ENCODE results near the gene HOXB4.
"Not testable (repeated sequence)": the region's sequence is repeated elsewhere in the genome, so short reads cannot be mapped to it uniquely, and the experiment has no call there.

Gene HOXB4

GRCh38 chr17:48543854-48544348, 34.2 kb downstream of the HOXB4 start:
- DNase-seq, result no peak

- peak; percentile 52 for DNase-seq
Measured at GRCh38 chr17:48543107-48543853, 34.9 kb downstream of the HOXB4 start.

- no peak for DNase-seq
Measured at GRCh38 chr17:48542698-48543106, 35.4 kb downstream of the HOXB4 start.

DNA sequence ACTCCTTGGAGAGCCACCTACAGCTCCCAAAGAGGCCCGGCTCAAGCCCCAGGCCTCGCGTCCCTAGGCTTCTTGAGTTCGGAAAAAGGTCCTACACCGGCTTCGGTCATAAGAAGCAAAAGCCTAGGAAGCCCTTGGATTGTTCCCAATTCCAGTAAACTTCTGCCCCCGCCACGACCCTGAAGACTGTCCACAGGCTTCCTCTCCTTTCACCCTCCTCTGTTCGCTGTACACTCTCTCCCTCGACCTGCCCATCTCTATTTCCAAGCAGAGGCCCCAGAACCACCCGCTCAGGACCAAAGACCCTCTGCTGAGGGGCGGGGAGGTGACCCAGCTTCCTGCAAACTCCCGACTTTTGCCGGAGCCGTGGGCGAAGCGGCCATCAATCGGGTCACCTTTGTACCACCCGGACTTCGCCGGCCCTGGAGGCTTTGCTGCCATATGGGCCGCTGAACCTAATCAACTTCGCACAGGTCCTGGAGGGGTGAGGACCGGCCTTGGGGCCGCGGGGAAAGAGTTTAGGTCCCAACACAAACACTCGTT, 36.0 kb downstream of the HOXB4 start:
- no peak for DNase-seq

DNA sequence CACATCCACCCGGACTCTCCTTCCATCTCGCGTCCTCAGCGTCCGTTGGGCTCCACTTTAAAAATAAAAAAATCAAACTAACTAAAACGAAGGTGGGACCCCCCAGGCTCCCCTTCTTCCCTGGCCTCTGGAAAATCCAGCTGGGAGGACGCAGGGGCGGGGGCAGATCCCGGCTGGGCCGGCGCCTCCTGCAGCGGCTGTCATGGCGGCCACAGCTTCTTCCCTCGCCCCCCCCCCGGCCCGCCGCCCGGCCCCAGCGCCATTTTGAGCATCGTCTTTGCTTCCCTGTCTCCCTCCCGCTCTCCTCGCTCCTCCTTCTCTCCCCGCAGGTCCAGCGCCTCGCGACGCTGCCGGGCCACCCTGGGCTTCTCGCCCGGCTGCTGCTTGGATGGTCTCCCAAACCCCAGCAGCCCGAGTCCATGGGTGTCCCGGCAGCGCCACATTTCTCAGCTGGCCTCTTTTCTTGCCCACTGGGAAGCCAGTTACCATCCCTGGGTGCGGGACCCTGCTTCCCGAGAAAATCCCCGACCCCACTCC, 36.5 kb downstream of the HOXB4 start:
- no peak for DNase-seq

GRCh38 chr17:48541036-48541576, 37.0 kb downstream of the HOXB4 start:
- no peak for DNase-seq

GRCh38 chr17:48540213-48540612, 37.9 kb downstream of the HOXB4 start:
- DNase-seq, result no peak

DNA sequence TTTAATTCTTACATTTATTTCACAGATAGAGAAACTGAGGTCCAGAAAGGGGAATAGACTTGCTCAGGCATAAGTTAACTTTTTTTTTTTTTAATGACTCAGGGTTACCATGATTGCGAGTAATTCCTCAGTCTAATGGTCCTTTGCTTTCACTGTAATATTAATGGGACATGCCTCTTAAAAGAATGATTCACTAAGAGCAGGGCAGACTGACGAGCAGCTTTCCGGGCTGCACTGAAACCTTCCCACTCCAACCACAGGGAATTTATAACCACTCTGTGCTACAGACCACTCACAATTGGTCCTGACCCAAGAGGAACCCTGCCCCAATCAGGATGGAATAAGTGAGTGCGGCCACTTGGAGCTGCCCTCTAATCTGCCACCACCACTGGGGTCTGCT, 39.0 kb downstream of the HOXB4 start:
- DNase-seq, result no peak

DNA sequence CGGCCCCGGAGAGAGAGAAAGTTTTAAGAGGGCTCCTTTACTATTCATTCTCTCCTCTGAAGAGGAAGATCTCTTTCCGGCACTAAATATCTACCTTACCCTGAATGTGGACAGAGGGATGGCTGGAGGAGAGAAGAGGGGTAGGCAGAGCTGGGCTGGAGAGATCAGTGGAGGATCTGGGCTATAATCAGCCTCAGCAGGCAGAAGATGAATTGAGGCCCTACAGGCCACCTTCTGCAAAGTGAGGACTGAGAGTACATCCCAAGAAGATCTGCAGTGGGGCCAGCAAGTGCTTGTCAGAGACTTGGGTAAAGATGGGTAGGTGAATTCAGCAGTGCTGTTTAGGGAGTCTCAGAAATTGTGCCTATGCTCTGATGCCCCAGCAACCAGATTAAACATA, 40.8 kb downstream of the HOXB4 start:
- no peak for DNase-seq

DNA sequence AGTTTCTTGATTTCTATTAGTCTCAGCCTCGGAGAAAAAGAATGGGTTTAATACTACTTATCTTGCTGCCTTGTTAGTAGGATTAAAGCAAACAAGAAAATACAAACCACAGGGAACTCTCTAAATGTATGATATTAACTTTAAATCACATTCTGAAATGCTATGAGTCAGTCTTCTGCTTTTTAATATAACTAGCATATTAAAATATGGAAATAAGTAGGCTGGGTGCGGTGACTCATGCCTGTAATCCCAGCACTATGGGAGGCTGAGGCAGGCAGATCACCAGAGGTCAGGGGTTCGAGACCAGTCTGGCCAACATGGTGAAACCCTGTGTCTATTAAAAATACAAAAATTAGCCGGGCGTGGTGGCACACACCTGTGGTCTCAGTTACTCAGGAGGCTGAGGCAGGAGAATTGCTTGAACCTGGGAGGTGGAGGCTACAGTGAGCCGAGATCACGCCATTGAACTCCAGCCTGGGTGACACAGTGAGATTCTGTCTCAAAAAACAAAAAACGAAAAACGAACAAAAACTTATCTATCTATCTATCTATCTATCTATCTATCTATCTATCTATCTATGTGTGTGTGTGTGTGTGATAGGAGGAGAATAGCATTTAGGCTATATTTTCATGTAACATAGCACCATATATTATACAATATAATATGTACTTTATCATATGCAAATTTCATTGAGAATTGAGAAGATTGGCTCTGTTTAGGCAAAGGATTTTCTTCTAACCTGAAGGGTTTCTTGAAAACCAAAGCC, 42.2 kb downstream of the HOXB4 start:
- not testable (repeated sequence) for DNase-seq

GRCh38 chr17:48532261-48532660, 45.9 kb downstream of the HOXB4 start:
- no peak for DNase-seq

- DNase-seq, result no peak
Measured at GRCh38 chr17:48530887-48531272, 47.3 kb downstream of the HOXB4 start, which contains the start of gene HOXB1. Gene HOXB1, minus strand, starts transcription at chr17:48531011. Its CDS starts 107 bp downstream, at chr17:48530904.

DNA sequence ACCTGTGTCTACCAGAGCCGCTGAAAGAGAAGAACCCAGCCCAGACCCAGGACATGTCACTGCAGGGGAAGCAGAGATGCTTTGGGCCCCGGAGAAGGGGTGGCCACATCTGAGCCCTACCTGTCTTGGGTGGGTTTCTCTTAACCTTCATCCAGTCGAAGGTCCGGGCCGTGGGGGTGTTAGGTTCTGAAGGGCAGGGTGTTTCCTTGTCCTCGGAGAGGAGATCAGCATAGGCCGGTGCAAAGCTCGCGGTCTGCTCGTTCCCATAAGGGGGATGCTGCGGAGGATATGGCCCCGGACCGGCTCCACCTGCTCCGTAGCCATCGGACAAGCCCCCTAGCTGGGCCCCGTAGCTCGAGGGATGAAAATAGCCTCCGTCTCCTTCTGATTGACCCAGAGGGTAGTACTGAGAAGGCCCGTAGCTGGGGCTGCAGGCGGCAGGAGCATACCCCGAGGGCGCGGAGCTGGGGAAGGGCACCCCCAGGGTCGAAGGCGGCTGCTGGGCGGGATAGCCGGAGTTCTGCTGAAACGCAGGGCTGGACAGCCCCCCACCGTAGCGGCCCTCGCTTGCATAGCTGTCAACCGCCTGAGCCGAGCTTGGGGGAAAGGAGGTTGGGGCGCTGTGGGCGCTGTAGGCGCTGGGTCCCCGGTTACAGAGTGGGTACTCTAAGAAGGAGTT, 47.8 kb downstream of the HOXB4 start:
- DNase-seq, result no peak

DNA sequence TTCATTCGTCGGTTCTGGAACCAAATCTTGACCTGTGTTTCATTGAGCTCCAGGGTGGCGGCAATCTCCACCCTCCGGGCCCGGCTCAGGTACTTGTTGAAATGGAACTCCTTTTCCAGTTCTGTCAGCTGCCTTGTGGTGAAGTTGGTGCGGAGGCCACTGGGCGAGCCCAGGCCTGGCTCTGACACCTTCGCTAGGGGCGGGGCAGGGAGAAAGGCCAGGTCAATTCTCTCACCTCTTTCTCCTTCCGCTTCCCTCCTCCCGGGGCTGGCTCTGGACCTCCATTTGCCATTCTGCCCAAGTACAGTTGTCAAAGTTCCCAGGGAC, 48.5 kb downstream of the HOXB4 start:
- no peak for DNase-seq

DNA sequence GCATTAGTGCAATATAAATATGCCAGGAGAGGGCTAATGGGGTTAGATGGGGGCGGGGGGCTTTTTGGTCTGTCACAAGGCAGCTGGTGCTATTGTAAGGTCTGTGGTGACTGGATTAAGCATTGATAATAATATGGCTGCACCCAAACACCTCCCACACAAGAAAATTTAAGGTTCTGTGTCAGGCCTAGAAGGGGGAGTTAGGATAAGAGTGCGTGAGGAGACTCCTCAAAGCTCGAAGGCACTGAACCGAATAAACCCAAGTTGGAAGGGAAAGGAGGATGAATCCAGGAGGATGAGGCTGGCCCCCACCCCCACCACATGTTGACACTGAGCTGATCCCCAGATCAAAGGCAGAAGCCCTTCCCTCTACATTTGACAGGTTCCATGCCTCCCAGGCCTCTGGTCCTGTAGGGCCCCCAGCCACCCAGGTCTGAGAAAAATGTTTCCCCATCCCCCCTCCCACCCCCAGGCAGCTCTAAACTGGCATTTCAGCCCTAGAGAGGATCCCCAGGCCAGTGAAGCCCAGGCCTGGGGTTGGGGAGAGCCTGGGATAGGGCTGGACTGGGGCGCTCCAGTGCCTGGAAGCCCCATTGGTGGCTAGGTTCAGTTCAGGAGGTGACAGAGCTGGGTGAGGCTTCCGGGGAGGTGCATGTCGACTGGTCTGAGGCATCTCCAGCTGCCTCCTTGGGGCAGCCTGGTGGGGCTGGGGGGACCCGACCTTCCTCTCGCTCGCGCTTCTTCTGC, 49.0 kb downstream of the HOXB4 start:
- DNase-seq, result no peak

- DNase-seq, result no peak
Measured at GRCh38 chr17:48528153-48528935, 49.8 kb downstream of the HOXB4 start.

GRCh38 chr17:48527547-48527932, 50.6 kb downstream of the HOXB4 start:
- DNase-seq, result no peak

- DNase-seq, result no peak
Measured at GRCh38 chr17:48526608-48527546, 51.3 kb downstream of the HOXB4 start.

All from NCI-H510A (cell line).